AG04449 (cell line): ENCODE results near the gene HSF2BP.
"Not testable (repeated sequence)": the region's sequence is repeated elsewhere in the genome, so short reads cannot be mapped to it uniquely, and the experiment has no call there.

Experiments used
- CTCF ChIA-PET: fragments of 350-600 bp; formaldehyde crosslinking; extraction: SDS; loops from one replicate; lab custom pipeline; 2021; ENCODE audit warnings: antibody characterized with exemption; lab: Yijun Ruan, JAX
- POLR2A ChIA-PET: fragments of 400-600, 350-600 bp; formaldehyde crosslinking; extraction: SDS; loops from one replicate; lab custom pipeline; 2020; ENCODE audit warnings: antibody characterized with exemption, inconsistent platforms; lab: Yijun Ruan, JAX
- DNase-seq: peaks from one replicate; pipeline ENCODE4 v3.0.0-alpha.2; 2010; ENCODE audit warnings: low read depth, low spot score
- H3K4me3 ChIP-seq: 2 replicates; pipeline ENCODE4 v1.5.1; 2011; ENCODE audit warnings: low read depth, mild to moderate bottlenecking, control low read depth, low read length
- CTCF ChIP-seq: IDR thresholded peaks from one replicate; pipeline ENCODE4 v1.5.1; 2011; ENCODE audit warnings: mild to moderate bottlenecking, moderate library complexity, low read length, control low read depth, inconsistent platforms; ENCODE audit not compliant: insufficient read depth; ENCODE audit errors: missing control alignments

Gene HSF2BP

GRCh38 chr21:43571976-43572375 lies 87.3 kb downstream of the HSF2BP start:
- ChIA-PET CTCF (no interaction called here), POLR2A (no interaction called here)
- no peak for DNase-seq
- no peak overlapping the region for H3K4me3 ChIP-seq
- no peak for TF ChIP-seq CTCF

DNA sequence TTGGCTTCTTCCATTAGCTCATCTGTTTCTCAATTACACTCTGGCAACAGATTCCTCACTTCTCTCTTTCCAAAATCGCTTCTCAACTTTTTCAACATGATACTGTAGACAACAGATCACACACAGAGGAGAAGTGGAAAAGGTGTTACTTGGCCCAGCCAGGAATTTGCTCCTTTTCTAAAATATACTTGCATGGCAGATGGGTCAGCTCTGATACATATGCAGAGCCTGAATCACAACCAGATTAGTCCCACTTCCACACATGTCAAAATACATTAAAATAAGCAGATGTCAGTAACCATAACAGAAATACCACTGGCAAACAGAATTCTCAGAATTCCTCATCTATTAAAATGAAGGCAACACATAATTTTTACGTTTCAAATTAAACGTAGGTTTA lies 89.1 kb downstream of the HSF2BP start:
- POLR2A ChIA-PET, H3K4me3 ChIP-seq, CTCF ChIA-PET, DNase-seq: not testable (repeated sequence)

- DNase-seq, POLR2A ChIA-PET, H3K4me3 ChIP-seq, CTCF ChIA-PET: not testable (repeated sequence)
Observed at GRCh38 chr21:43562451-43562850, 96.8 kb downstream of the HSF2BP start.

DNA sequence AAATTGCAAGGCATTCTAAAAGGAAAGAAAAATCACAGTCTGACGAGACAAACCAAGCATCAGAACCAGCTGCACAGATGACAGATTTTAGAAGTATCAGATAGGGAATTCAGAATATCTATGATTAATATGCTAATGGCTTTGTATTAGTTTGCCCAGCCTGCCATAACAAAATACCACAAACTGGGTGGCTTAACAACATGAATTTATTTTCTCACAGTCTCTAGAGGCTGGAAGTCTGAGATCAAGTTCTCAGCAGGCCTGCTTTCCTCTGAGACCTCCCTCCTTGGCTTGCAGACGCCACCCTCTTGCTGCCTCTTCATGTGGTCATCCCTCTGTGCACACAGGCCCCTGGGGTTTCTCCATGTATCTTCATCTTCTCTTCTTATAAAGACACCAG lies 118.7 kb downstream of the HSF2BP start:
- DNase-seq, POLR2A ChIA-PET, H3K4me3 ChIP-seq, CTCF ChIA-PET: not testable (repeated sequence)

DNA sequence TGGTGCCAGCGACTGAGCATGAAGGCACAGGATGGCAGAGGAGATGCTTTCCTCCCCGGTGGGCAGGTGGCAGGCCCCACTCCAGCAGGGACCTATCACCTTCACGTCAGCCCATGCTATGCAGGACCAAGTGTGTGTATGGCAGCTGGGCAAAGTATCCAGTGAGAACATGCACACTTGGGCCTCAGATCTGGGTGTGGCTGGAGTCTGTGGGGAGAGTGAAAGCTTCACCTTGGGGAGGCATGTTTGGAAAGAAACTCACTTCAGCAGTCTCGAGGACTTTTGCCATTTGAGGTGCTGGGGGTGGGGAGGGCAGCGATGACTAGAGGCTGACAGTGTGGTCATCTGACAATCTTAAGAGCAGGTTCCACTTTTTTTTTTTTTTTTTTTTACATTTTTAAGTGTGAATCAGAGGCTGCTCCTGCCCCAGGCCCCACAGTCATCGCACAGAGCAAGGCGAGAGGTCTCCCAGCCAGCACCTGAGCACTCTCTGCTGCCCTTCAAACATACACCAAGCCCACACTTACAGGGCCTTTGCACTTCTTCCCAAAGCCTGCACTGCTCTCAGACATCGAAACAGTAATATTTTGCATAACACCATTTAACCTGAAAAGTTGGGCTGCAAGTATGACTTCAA lies 136.7 kb downstream of the HSF2BP start:
- H3K4me3 ChIP-seq, DNase-seq, CTCF ChIA-PET, POLR2A ChIA-PET: not testable (repeated sequence)

GRCh38 chr21:43517701-43518100 lies 141.6 kb downstream of the HSF2BP start:
- DNase-seq, H3K4me3 ChIP-seq, CTCF ChIA-PET, POLR2A ChIA-PET: not testable (repeated sequence)

- DNase-seq, CTCF ChIA-PET, H3K4me3 ChIP-seq, POLR2A ChIA-PET: not testable (repeated sequence)
Observed at GRCh38 chr21:43516860-43517627, 142.2 kb downstream of the HSF2BP start.

DNA sequence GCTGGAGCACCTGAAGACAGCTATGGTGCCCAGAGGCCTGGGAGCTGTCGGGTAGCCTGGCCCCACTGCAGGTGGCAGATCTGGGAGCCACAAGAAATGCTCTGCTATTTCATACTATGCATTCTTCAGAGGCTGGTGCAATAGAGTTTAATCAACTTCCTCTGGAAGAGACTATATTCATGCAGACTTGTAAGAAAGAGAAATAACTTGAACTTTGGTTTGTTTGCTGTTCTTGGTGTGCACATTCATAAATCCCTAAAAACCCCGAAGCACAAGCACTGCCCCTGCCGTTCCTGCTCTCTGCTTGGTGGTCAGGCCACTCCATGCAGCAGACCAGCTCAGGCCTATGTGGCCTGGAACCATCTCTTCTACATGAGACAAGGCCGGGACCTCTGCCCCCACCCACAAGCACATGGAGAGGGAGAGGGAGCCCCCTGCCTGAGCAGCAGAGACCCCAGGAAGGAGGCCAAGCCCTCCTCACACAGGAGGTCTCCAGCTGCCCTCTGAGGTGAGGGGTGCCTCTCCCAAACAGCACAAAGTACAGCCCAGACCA lies 142.9 kb downstream of the HSF2BP start:
- H3K4me3 ChIP-seq, POLR2A ChIA-PET, CTCF ChIA-PET, DNase-seq: not testable (repeated sequence)

DNA sequence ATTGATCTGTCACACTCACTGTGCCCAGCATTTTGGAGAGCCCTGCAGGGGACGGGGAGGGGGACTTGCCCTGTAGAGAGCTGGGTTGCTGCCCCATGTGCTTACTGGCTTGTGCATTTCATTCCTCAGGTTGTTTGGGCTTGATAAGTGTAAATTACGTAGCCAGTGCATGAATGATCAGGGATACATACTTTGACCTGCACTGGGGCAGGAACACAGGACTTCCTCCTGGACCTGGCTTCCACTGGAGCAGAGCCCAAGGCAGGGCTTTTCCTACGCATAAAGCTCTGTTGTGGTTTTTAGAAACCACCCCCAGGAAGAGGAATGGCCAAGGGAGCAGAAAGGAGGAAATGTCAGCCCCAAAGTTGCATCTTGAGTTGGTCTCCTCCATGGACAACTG lies 144.5 kb downstream of the HSF2BP start:
- H3K4me3 ChIP-seq, POLR2A ChIA-PET, CTCF ChIA-PET, DNase-seq: not testable (repeated sequence)

DNA sequence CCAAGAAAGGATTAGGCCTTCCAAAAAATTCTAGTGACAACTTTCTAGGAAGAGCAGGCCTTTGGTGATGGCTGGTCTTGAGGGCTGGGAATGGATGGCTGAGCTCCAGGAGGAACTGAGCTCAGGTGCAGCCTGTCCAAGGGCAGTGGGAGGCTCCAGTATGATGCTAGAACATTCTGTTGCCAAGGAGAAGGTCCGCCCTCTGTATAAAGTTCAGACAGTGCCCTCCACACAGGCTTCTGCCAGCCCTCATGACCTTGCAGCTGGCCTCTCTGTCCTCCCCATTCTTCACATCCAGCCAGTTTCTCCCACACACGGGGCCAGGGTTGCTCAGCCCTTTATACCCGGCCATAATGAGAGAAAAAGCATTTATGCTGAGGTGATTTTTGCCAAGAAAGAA lies 146.3 kb downstream of the HSF2BP start:
- POLR2A ChIA-PET, DNase-seq, CTCF ChIA-PET: not testable (repeated sequence)

DNA sequence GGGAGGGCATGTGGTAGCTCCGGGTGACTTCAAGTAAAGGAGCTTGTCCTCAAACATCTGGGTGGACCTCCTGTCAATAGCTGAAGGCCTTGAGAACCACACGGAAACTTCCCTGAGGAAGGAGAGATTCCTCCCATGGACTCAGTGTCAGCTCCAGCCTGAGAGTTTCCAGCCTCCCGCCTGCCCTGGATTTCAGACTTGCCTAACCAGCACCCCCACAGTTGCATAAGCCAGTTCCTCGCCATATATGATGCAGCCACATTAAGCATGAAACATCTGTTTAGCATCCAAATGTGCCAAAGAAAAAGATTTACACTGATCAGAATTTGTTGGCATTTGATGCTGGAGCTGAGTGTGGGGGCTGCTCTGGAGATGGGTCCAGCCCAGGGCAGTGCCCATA lies 148.1 kb downstream of the HSF2BP start:
- H3K4me3 ChIP-seq, CTCF ChIA-PET, DNase-seq, POLR2A ChIA-PET: not testable (repeated sequence)

More for the DNA sequence above, 146.3 kb downstream of the HSF2BP start:
- not testable (repeated sequence) for H3K4me3 ChIP-seq

GRCh38 chr21:43510669-43511068 lies 148.6 kb downstream of the HSF2BP start:
- CTCF ChIA-PET, H3K4me3 ChIP-seq, DNase-seq, POLR2A ChIA-PET: not testable (repeated sequence)

DNA sequence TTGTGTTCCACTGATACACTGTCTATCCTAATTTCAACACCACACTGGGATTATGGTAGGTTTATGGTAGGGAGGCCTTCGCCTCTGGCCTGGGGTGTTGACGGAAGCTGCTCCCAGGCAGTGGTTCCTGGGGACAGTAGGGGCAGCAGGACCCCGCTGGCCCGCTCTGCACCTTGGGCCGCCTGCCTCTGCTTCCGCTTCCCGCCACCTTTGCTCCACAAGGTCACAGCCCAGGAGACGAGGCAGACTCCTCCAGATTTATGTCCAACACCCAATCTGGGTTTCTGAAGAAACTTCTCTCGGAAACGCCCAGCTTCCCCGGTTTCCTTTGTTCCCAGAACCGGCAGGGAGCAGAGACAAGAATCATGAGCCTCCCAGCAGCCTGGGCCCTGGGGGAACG lies 155.4 kb downstream of the HSF2BP start:
- H3K4me3 ChIP-seq, CTCF ChIA-PET, POLR2A ChIA-PET, DNase-seq: not testable (repeated sequence)

DNA sequence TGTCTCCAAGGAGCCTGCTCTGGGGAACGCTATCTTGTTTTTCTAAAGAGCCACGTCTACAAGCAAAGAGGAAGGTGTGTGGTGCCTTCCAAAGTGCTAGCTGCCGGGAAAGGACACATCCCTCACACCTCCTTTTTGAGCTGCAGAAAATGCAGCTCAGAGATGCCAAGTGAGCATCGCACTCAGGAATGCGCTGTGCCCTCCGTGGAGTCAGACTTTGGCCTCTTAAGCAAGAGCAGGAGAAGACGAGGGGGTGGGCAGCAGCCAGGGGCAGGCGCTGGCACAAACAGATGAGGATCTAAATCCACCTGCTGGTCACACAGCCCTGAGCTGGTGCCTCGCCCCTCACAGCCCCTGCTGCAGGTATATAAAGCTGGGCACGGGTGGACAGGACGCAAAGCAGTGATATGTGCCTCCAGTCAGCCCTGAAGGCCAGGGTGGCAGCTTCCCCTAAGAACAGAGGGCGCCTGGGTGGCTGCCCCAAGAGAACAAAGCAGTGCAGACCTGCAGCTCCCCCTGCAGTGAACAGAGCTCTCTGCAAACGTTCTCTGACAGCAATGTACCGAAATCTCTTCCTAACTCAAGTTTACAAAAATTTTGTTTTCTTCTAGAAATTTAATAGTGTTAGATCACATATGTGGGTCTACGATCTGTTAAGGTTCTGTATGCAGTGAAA lies 156.1 kb downstream of the HSF2BP start:
- H3K4me3 ChIP-seq, POLR2A ChIA-PET, CTCF ChIA-PET, DNase-seq: not testable (repeated sequence)

GRCh38 chr21:43502407-43503071 lies 156.7 kb downstream of the HSF2BP start:
- POLR2A ChIA-PET, H3K4me3 ChIP-seq, DNase-seq, CTCF ChIA-PET: not testable (repeated sequence)
